DOHH2 (cell line): ENCODE data around the gene LSP1.

Experiments
- H3F3A ChIP-seq: fragments of 200-600 bp; sonication (generic), shearing (Covaris generic); 2 replicates; pipeline ENCODE4 v1.6.0; 2016; ENCODE audit warnings: antibody characterized with exemption, mild to moderate bottlenecking; ENCODE audit not compliant: control insufficient read depth, insufficient read depth
- H3K27ac ChIP-seq: fragments of 200-600 bp; sonication (generic); 2 replicates; pipeline ENCODE4 v1.5.1; 2014; ENCODE audit warnings: low read depth, mild to moderate bottlenecking, low read length, moderate library complexity
- H3K27me3 ChIP-seq: fragments of 200-600 bp; sonication (generic); 2 replicates; pipeline ENCODE4 v1.6.1; 2014; ENCODE audit warnings: mild to moderate bottlenecking, low read length, mixed read lengths; ENCODE audit not compliant: control insufficient read depth
- H3K36me3 ChIP-seq: fragments of 200-600 bp; sonication (generic); 2 replicates; pipeline ENCODE4 v1.6.1; 2014; ENCODE audit warnings: mild to moderate bottlenecking, low read length, moderate library complexity, mixed read lengths; ENCODE audit not compliant: control insufficient read depth
- H3K4me1 ChIP-seq: fragments of 200-600 bp; sonication (generic); 2 replicates; pipeline ENCODE4 v1.6.1; 2014; ENCODE audit warnings: mild to moderate bottlenecking, low read length, mixed read lengths; ENCODE audit not compliant: control insufficient read depth
- H3K4me2 ChIP-seq: fragments of 200-600 bp; sonication (generic); 2 replicates; pipeline ENCODE4 v1.6.0; 2014; ENCODE audit warnings: mild to moderate bottlenecking, low read length, moderate library complexity
- H3K4me3 ChIP-seq: fragments of 200-600 bp; sonication (generic); 2 replicates; pipeline ENCODE4 v1.5.1; 2014; ENCODE audit warnings: mild to moderate bottlenecking, low read length, mixed read lengths
- H3K79me2 ChIP-seq: fragments of 200-600 bp; sonication (generic); 2 replicates; pipeline ENCODE4 v1.6.1; 2014; ENCODE audit warnings: mild to moderate bottlenecking, low read length, mixed read lengths; ENCODE audit not compliant: control insufficient read depth
- H3K9me2 ChIP-seq: fragments of 200-600 bp; sonication (generic); replicated peaks from 2 replicates; pipeline ENCODE4 v1.6.1; 2014; ENCODE audit warnings: mild to moderate bottlenecking, low read length, mixed read lengths; ENCODE audit not compliant: control insufficient read depth
- H3K9me3 ChIP-seq: fragments of 200-600 bp; sonication (generic); 2 replicates; pipeline ENCODE4 v1.6.1; 2014; ENCODE audit warnings: antibody characterized with exemption, low read length, mixed read lengths; ENCODE audit not compliant: control insufficient read depth, insufficient read depth
- H4K20me1 ChIP-seq: fragments of 200-600 bp; sonication (generic); 2 replicates; pipeline ENCODE4 v1.6.0; 2014; ENCODE audit warnings: low read depth, mild to moderate bottlenecking, antibody characterized with exemption, low read length, moderate library complexity; ENCODE audit not compliant: control insufficient read depth, insufficient read depth
- EZH2phosphoT487 ChIP-seq: fragments of 200-600 bp; sonication (generic); IDR thresholded peaks from 2 replicates; pipeline ENCODE4 v1.6.1; 2017; ENCODE audit warnings: borderline replicate concordance, mild to moderate bottlenecking, antibody characterized with exemption, low read length, moderate library complexity, mixed read lengths
- TF ChIP-seq, protein P1 (sequence below): fragments of 200-600 bp; sonication (generic); IDR thresholded peaks from one replicate; pipeline ENCODE4 v1.5.1; 2014; ENCODE audit warnings: antibody characterized with exemption, mild to moderate bottlenecking, low read depth, low read length; ENCODE audit not compliant: poor library complexity, severe bottlenecking

Gene LSP1

DNA sequence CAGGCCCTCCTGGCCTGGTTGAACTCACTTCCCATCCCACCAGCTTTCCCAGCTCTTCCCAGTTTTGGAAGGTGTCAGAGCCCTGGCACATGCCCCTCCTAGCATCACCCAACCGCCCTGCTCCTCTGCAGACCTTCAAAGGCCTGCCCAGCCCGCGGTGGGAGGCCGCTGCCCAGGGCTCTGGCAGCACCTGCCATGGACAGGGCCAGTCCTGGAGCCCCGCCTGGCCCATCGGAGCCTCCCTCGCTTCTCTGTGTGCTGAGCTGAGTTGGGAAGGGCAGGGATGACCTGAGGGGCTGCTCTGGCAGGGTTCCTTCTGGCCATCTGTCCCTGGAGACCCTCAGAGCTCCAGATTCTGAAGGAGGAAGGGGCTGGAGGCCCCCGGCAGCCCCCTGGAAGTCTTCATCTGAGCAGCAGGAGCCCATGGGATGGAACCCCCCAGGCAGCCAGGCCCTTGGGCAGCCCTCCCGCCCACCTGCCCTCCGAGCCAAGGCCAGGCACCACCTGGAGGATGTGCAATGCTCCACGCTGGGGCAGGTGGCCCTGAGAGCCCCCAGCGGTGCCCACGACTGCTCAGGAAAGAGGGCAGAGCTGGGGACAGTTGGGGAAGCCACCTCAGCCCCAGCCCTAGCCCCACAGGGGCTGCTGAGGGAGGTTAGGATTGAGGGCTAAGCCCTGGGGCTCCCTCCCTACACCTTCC lies 3.6 kb downstream of the LSP1 start:
- Histone ChIP-seq H3K36me3 (peaks cover 40% of the 10 kb centered on the region), H3K27me3 (no peaks in the 10 kb centered on the region), H3K9me2 (no peaks in the 10 kb centered on the region), H3K4me1 (peaks cover 31% of the 10 kb centered on the region), H3F3A (0 out of 2 replicates have a peak, but pooled peaks cover 2% of the 10 kb centered on the region), H3K27ac (no peak overlapping the region), H3K4me2 (no peak overlapping the region), H3K9me3 (no peaks in the 10 kb centered on the region), H3K79me2 (peaks cover 92% of the 10 kb centered on the region), H4K20me1 (peaks cover 19% of the 10 kb centered on the region), H3K4me3 (no peak overlapping the region)
- TF ChIP-seq EZH2phosphoT487, result no peak
- TF ChIP-seq, protein P1, sequence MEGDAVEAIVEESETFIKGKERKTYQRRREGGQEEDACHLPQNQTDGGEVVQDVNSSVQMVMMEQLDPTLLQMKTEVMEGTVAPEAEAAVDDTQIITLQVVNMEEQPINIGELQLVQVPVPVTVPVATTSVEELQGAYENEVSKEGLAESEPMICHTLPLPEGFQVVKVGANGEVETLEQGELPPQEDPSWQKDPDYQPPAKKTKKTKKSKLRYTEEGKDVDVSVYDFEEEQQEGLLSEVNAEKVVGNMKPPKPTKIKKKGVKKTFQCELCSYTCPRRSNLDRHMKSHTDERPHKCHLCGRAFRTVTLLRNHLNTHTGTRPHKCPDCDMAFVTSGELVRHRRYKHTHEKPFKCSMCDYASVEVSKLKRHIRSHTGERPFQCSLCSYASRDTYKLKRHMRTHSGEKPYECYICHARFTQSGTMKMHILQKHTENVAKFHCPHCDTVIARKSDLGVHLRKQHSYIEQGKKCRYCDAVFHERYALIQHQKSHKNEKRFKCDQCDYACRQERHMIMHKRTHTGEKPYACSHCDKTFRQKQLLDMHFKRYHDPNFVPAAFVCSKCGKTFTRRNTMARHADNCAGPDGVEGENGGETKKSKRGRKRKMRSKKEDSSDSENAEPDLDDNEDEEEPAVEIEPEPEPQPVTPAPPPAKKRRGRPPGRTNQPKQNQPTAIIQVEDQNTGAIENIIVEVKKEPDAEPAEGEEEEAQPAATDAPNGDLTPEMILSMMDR, result no peak

DNA sequence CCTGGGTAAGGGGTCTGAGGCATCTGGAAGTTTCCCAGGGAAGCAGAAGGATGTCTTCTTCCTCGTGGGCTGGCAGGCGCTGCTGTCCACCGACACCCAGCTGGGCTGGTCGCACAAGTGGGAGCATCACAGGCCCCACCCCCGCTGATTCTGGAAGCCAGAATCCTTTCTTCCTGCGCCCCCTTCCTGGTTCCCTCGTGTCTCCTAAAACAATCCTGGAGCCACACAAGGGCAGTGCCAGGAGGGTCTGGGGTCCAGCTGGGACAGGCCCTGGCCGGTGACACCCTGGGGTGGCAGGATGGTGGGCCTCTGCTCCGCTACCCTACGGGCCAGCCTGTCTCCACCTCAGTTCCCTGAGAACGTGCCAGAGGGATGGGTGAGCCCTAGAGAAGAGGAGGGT lies 4.2 kb downstream of the LSP1 start:
- no peak for TF ChIP-seq EZH2phosphoT487
- TF ChIP-seq, protein P1, result no peak
- 0 out of 2 replicates have a peak, but pooled peaks cover 2% of the 10 kb centered on the region for H3F3A ChIP-seq
- peaks cover 25% of the 10 kb centered on the region for H3K4me1 ChIP-seq
- peaks cover 94% of the 10 kb centered on the region for H3K79me2 ChIP-seq
- peaks cover 21% of the 10 kb centered on the region for H4K20me1 ChIP-seq
- H3K27ac ChIP-seq, result no peak overlapping the region
- no peaks in the 10 kb centered on the region for H3K9me2 ChIP-seq
- H3K4me2 ChIP-seq, result no peak overlapping the region
- no peaks in the 10 kb centered on the region for H3K9me3 ChIP-seq
- no peaks in the 10 kb centered on the region for H3K27me3 ChIP-seq
- H3K36me3 ChIP-seq, result peaks cover 40% of the 10 kb centered on the region
- H3K4me3 ChIP-seq, result no peak overlapping the region

DNA sequence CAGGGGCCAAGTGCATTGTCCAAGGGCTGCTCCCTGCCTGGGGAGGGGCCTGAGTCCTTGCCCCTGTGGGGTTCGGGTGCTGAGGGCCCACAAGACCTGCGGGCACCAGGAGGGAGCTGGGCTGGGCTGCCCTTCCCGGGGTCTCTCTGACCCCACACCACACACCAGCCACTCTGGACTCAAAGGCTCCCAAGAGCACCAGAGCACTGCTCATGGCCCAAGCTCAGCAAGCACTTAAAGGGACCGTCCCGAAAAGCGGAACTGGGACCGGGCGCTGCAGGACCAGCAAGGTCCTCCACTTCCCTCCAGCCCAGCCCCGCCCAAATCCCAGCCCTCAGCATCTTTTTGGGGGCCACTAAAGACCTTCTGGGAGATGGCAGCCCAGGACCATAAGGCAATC lies 5.3 kb downstream of the LSP1 start:
- Histone ChIP-seq H3K4me3 (no peak overlapping the region), H3K27ac (no peak overlapping the region), H3F3A (no peaks in the 10 kb centered on the region), H3K27me3 (no peaks in the 10 kb centered on the region), H3K79me2 (peaks cover 96% of the 10 kb centered on the region), H4K20me1 (peaks cover 21% of the 10 kb centered on the region), H3K9me3 (no peaks in the 10 kb centered on the region), H3K9me2 (no peaks in the 10 kb centered on the region), H3K4me2 (no peak overlapping the region), H3K36me3 (peaks cover 42% of the 10 kb centered on the region), H3K4me1 (peaks cover 15% of the 10 kb centered on the region)
- TF ChIP-seq EZH2phosphoT487, result no peak
- TF ChIP-seq, protein P1, result no peak
